ENCODE measurements around the gene G2E3.

DNA sequence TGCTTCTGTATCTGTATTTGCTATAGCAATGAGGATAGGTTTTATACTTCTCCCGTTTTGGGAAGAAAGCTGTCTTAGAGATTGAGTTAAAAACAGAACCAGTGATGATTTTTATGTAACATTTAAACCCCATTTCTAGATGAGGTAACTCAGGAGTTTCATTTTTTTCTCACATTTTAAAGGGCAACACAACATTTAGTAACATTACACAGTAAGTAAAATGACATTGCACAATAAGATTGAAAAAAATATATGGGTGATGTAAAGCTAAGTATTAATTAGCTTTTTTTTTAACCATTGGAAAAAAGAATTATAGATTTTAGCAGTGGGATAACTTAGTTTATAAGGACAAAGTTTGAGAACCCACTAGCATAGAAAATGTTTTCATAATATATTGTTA, 38.0 kb downstream of the G2E3 start:
- TF ChIP-seq POLR2A (IDR thresholded peaks at IDR 0.05; ENCODE audit: low read depth, low read length) (no peak), POU2F2 (IDR thresholded peaks at IDR 0.05; ENCODE audit: low read depth, low read length) (no peak), TAF1 (IDR thresholded peaks at IDR 0.05; ENCODE audit: low read depth, low read length) (no peak), POLR2AphosphoS5 (IDR thresholded peaks at IDR 0.05; ENCODE audit: low read depth, low read length) (no peak)
